Upper lobe of right lung (tissue), 1 donor: ENCODE data around the gene SPTAN1. TPM values are rescaled to one million over a fixed set of nuclear protein-coding genes. Genes with fewer than 3 reads are reported as not detected.

Experiments used
- ATAC-seq: fragments of 200-7000 bp; cut with Tn5 transposase; one replicate; pipeline ENCODE4 v1.9.1; 2020; ENCODE audit warnings: mild to moderate bottlenecking, moderate library complexity
- DNase-seq: peaks from one replicate; pipeline ENCODE4 v3.0.0-alpha.2; 2020
- H3K27ac ChIP-seq: fragments of 200-600 bp; one replicate; pipeline ENCODE4 v1.8.0; 2022
- H3K27me3 ChIP-seq: fragments of 200-600 bp; one replicate; pipeline ENCODE4 v1.8.0; 2022; ENCODE audit warnings: mild to moderate bottlenecking
- H3K36me3 ChIP-seq: fragments of 200-600 bp; one replicate; pipeline ENCODE4 v1.8.0; 2022
- H3K4me1 ChIP-seq: fragments of 200-600 bp; one replicate; pipeline ENCODE4 v1.8.0; 2022
- H3K4me3 ChIP-seq: fragments of 200-600 bp; one replicate; pipeline ENCODE4 v1.8.0; 2022; ENCODE audit warnings: mild to moderate bottlenecking
- H3K9me3 ChIP-seq: fragments of 200-600 bp; one replicate; pipeline ENCODE4 v1.8.0; 2022
- CTCF ChIP-seq: fragments of 200-600 bp; IDR thresholded peaks from one replicate; pipeline ENCODE4 v1.8.0; 2022; ENCODE audit warnings: antibody characterized with exemption
- intact Hi-C: fragments of 100-400 bp; cut with DNase I; formaldehyde crosslinking; loops from one replicate; pipeline ENCODE4 v1.11.0; 2022
- total RNA-seq: library from RNA; stranded (reverse); fragmentation: NEBNext Ultra II Directional; extraction: Animal tissue kit (Norgen Biotek cat#: 25700); gene quantifications from one replicate; pipeline ENCODE4 v1.2.1, GENCODE V29; 2021
- donor health status: DM: no; HTN: yes; CAD: no; lungs with severe emphysema.

Gene SPTAN1
- total RNA-seq, 1 donor from 2014 or later: 358 TPM

GRCh38 chr9:128512820-128513219, 39.6 kb upstream of the SPTAN1 start:
- intact Hi-C loops: no loop called here
- no peaks in the 10 kb centered on the region for H3K4me1 ChIP-seq
- DNase-seq (no peak), ATAC-seq (no peak)
- H3K27me3 ChIP-seq: no peaks in the 10 kb centered on the region
- no peak overlapping the region for H3K4me3 ChIP-seq
- no peaks in the 10 kb centered on the region for H3K9me3 ChIP-seq
- no peak for TF ChIP-seq CTCF
- H3K27ac ChIP-seq: no peak overlapping the region
- H3K36me3 ChIP-seq: peaks cover 81% of the 10 kb centered on the region

- ATAC-seq: no peak
- intact Hi-C loops: no loop called here
- H3K4me3 ChIP-seq: no peak overlapping the region
- H3K27ac ChIP-seq: no peak overlapping the region
- no peak for TF ChIP-seq CTCF
- H3K9me3 ChIP-seq: no peaks in the 10 kb centered on the region
- H3K36me3 ChIP-seq: peaks cover 77% of the 10 kb centered on the region
- DNase-seq: no peak
- no peaks in the 10 kb centered on the region for H3K4me1 ChIP-seq
- H3K27me3 ChIP-seq: no peaks in the 10 kb centered on the region
These were observed 30.4 kb upstream of the SPTAN1 start for GRCh38 chr9:128521956-128522355.

GRCh38 chr9:128523199-128523925, 29.0 kb upstream of the SPTAN1 start:
- peaks cover 75% of the 10 kb centered on the region for H3K36me3 ChIP-seq
- intact Hi-C loops: no loop called here
- peak; percentile 45 for ATAC-seq

GRCh38 chr9:128526720-128527119, 25.7 kb upstream of the SPTAN1 start:
- no peak for ATAC-seq
- Histone ChIP-seq H3K27ac (no peak overlapping the region), H3K4me3 (no peak overlapping the region), H3K9me3 (no peaks in the 10 kb centered on the region), H3K36me3 (peaks cover 92% of the 10 kb centered on the region), H3K27me3 (no peaks in the 10 kb centered on the region), H3K4me1 (no peaks in the 10 kb centered on the region)
- no peak for TF ChIP-seq CTCF
- DNase-seq: no peak
- intact Hi-C loops: no loop called here

More at GRCh38 chr9:128523199-128523925, 29.0 kb upstream of the SPTAN1 start:
- no peak overlapping the region for H3K4me3 ChIP-seq
- no peaks in the 10 kb centered on the region for H3K4me1 ChIP-seq
- H3K9me3 ChIP-seq: no peaks in the 10 kb centered on the region
- no peaks in the 10 kb centered on the region for H3K27me3 ChIP-seq
- H3K27ac ChIP-seq: no peak overlapping the region
- TF ChIP-seq CTCF: no peak
- no peak for DNase-seq

- H3K4me1 ChIP-seq: no peaks in the 10 kb centered on the region
- no peak overlapping the region for H3K27ac ChIP-seq
- H3K36me3 ChIP-seq: peaks cover 96% of the 10 kb centered on the region
- H3K9me3 ChIP-seq: no peaks in the 10 kb centered on the region
- H3K27me3 ChIP-seq: no peaks in the 10 kb centered on the region
- TF ChIP-seq CTCF: no peak
- H3K4me3 ChIP-seq: no peak overlapping the region
- DNase-seq (no peak), ATAC-seq (no peak)
- intact Hi-C loops: no loop called here
These were observed 23.8 kb upstream of the SPTAN1 start for GRCh38 chr9:128528445-128529160.
